Effector memory CD4-positive, alpha-beta T cell (primary cell): Measurements from ENCODE around the gene GJB3.
A peak's percentile ranks its signal among the peaks of the same experiment; 100 is the strongest.
"Not testable (repeated sequence)": the region's sequence is repeated elsewhere in the genome, so short reads cannot be mapped to it uniquely, and the experiment has no call there.

Experiments
- DNase-seq, 3 donors: peaks; one replicate each; pipeline ENCODE4 v3.0.0-alpha.2; 2020
- H3K27ac ChIP-seq: 2 replicates; pipeline ENCODE4 v1.7.0; 2013; ENCODE audit warnings: mild to moderate bottlenecking, low read length, moderate library complexity; ENCODE audit not compliant: insufficient read depth, poor library complexity, severe bottlenecking
- H3K27me3 ChIP-seq: replicated peaks from 2 replicates; pipeline ENCODE4 v1.7.0; 2013; ENCODE audit warnings: mild to moderate bottlenecking, low read length; ENCODE audit not compliant: insufficient read depth, control insufficient read depth, poor library complexity, severe bottlenecking
- H3K36me3 ChIP-seq: 2 replicates; pipeline ENCODE4 v1.7.0; 2013; ENCODE audit warnings: mild to moderate bottlenecking, low read length, moderate library complexity; ENCODE audit not compliant: control insufficient read depth, insufficient read depth
- H3K4me1 ChIP-seq: 2 replicates; pipeline ENCODE4 v1.7.0; 2013; ENCODE audit warnings: low read length, mild to moderate bottlenecking; ENCODE audit not compliant: control insufficient read depth, insufficient read depth, poor library complexity, severe bottlenecking
- H3K4me3 ChIP-seq: 2 replicates; pipeline ENCODE4 v1.7.0; 2013; ENCODE audit warnings: low read length, low read depth, mild to moderate bottlenecking; ENCODE audit not compliant: insufficient read depth, poor library complexity, severe bottlenecking
- H3K9me3 ChIP-seq: 2 replicates; pipeline ENCODE4 v1.7.0; 2013; ENCODE audit warnings: mild to moderate bottlenecking, low read length, moderate library complexity; ENCODE audit not compliant: control insufficient read depth
- total RNA-seq, 3 donors: gene quantifications; one replicate each; lab custom pipeline; 2026; lab: John Stamatoyannopoulos, UW

The GJB3 gene
- 0 reads per million in 3 donors for total RNA-seq

- no peak within 1 kb of the TSS for H3K27ac ChIP-seq
Measured at GRCh38 chr1:34781071-34781843, at the start of gene GJB3. TSS of gene GJB3 (plus strand) at chr1:34781214. CDS start at chr1:34784763, 3,549 bp downstream.

GRCh38 chr1:34732831-34733230, 48.2 kb upstream of the GJB3 start:
- H3K9me3 ChIP-seq, H3K36me3 ChIP-seq, H3K4me3 ChIP-seq, H3K4me1 ChIP-seq, DNase-seq, H3K27me3 ChIP-seq, H3K27ac ChIP-seq: not testable (repeated sequence)

More at GRCh38 chr1:34781071-34781843, at the start of gene GJB3:
- no peak for DNase-seq
- no peaks in the 10 kb centered on the region for H3K36me3 ChIP-seq
- no peaks in the 10 kb centered on the region for H3K9me3 ChIP-seq
- H3K4me3 ChIP-seq, result peak within 1 kb of the TSS; percentile 29
- H3K27me3 ChIP-seq, result peaks cover 18% of the 10 kb centered on the region
- peaks cover 12% of the 10 kb centered on the region for H3K4me1 ChIP-seq

DNA sequence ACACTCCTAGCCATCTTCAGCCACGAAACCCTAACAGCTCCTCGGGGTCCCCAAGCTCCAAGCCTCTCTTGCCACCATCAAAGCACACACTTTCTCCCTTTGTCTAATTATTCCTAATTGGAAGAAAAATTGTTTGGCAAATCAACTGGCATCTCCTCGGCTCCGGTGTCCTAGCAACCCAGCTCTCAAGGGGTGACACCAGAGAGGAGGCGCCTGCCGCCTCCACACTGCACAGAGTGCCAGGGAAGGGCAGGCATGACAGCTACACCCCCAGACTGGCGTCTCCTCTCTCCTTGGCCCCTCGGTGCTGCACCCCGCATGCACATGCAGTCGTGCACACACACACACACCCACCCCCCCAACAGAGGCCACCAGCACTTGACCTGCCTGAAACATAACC, 44.3 kb upstream of the GJB3 start:
- no peaks in the 10 kb centered on the region for H3K9me3 ChIP-seq
- H3K4me1 ChIP-seq, result no peaks in the 10 kb centered on the region
- H3K36me3 ChIP-seq, result no peaks in the 10 kb centered on the region
- no peaks in the 10 kb centered on the region for H3K27me3 ChIP-seq
- no peak overlapping the region for H3K4me3 ChIP-seq
- H3K27ac ChIP-seq, result no peak overlapping the region
- DNase-seq, result no peak

GRCh38 chr1:34737236-34737635, 43.8 kb upstream of the GJB3 start:
- not testable (repeated sequence) for H3K27ac ChIP-seq, H3K4me1 ChIP-seq, H3K27me3 ChIP-seq, DNase-seq, H3K9me3 ChIP-seq, H3K4me3 ChIP-seq, H3K36me3 ChIP-seq

- Histone ChIP-seq H3K9me3 (no peaks in the 10 kb centered on the region), H3K4me3 (no peak overlapping the region), H3K27ac (no peak overlapping the region), H3K36me3 (no peaks in the 10 kb centered on the region), H3K4me1 (peaks cover 3% of the 10 kb centered on the region), H3K27me3 (no peaks in the 10 kb centered on the region)
- DNase-seq, result no peak
Measured at GRCh38 chr1:34739613-34740012, 41.4 kb upstream of the GJB3 start.

DNA sequence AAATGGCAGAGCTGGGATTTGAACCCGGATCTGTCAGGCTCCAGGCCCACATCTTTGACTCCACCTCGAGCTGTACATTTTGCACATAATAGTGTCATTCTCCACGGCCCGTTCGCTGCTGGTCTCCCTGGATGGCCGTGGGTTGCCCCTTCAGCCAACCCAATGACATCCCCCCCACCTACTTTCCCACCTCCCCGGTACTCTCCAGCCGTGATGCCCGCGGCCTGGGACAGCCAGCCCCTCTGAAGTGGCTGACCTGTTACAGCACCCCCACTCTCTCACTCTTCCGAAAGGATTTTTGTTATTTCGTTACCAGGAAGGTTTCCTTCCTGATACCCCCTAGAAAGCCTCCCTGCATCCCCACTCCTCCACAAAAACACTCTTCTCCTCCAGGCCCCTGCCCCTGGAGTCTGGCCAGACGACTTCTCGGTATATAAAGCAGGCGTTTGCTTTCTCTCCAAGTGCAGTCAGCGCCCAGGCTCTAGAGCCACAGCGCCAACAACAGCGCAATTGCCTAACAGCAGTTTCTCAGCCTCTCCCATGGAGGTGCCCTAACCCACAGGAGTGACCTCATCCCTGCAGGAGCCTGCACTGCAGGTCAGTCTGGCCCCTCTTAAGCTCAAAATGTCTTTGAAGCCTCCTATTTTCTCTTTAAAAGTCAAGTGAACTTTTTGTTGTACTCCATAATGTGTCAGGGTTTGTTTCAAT, 40.7 kb upstream of the GJB3 start:
- Histone ChIP-seq H3K4me1 (peaks cover 3% of the 10 kb centered on the region), H3K36me3 (no peaks in the 10 kb centered on the region), H3K9me3 (no peaks in the 10 kb centered on the region), H3K27me3 (no peaks in the 10 kb centered on the region), H3K4me3 (no peak overlapping the region), H3K27ac (no peak overlapping the region)
- DNase-seq, result no peak

- Histone ChIP-seq H3K4me3 (no peak overlapping the region), H3K9me3 (no peaks in the 10 kb centered on the region), H3K27me3 (no peaks in the 10 kb centered on the region), H3K36me3 (no peaks in the 10 kb centered on the region), H3K27ac (no peak overlapping the region), H3K4me1 (peaks cover 3% of the 10 kb centered on the region)
- DNase-seq, result peak; percentile 27 to 53 (median 35)
Measured at GRCh38 chr1:34742667-34743270, 38.2 kb upstream of the GJB3 start.

- H3K4me3 ChIP-seq, result no peak overlapping the region
- no peak for DNase-seq
- H3K27me3 ChIP-seq, result no peaks in the 10 kb centered on the region
Measured at GRCh38 chr1:34743775-34744174, 37.2 kb upstream of the GJB3 start.

DNA sequence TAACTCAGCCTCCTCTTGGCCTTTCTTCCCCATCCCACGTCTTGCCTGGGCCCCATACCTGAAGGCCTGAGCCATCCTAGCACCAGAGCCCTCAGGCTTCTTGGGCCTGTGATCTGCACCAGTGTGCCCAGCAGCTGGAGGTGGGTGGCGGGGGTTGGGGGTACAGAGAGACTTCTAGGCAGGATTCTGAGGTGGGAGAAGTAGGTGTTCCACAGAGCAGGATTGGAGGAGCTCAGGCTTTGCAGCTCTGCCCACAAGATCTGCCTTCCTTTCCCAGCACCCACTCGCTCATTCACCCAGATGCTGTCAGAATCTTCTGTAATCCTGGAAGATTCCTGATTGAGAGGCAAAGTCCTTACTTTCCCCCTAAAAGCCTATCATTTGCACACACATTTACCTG, 36.2 kb upstream of the GJB3 start:
- Histone ChIP-seq H3K36me3 (no peaks in the 10 kb centered on the region), H3K27me3 (no peaks in the 10 kb centered on the region), H3K4me1 (peaks cover 3% of the 10 kb centered on the region), H3K27ac (no peak overlapping the region), H3K9me3 (no peaks in the 10 kb centered on the region), H3K4me3 (no peak overlapping the region)
- DNase-seq, result no peak

More at GRCh38 chr1:34743775-34744174, 37.2 kb upstream of the GJB3 start:
- H3K9me3 ChIP-seq, result no peaks in the 10 kb centered on the region
- no peak overlapping the region for H3K27ac ChIP-seq
- H3K36me3 ChIP-seq, result no peaks in the 10 kb centered on the region
- peaks cover 3% of the 10 kb centered on the region for H3K4me1 ChIP-seq

GRCh38 chr1:34745666-34746065, 35.3 kb upstream of the GJB3 start:
- H3K4me3 ChIP-seq, result no peak overlapping the region
- H3K9me3 ChIP-seq, result no peaks in the 10 kb centered on the region
- H3K27ac ChIP-seq, result no peak overlapping the region
- H3K36me3 ChIP-seq, result no peaks in the 10 kb centered on the region
- H3K27me3 ChIP-seq, result no peaks in the 10 kb centered on the region
- H3K4me1 ChIP-seq, result peaks cover 3% of the 10 kb centered on the region
- no peak for DNase-seq
